Transverse colon (tissue), 4 donors: ENCODE data around the gene CHRNE. TPM values are rescaled to one million over a fixed set of nuclear protein-coding genes. Genes with fewer than 3 reads are reported as not detected.
A peak's percentile ranks its signal among the peaks of the same experiment; 100 is the strongest.

Experiments
- DNase-seq: peaks from one replicate; pipeline ENCODE4 v3.0.0-alpha.2; 2019
- H3K27ac ChIP-seq, 4 donors: fragments of 200-600 bp; sonication (generic); 2 replicates each; pipeline ENCODE4 v1.5.1; 2016 to 2018; ENCODE audit warnings: inconsistent platforms in 4 of 4
- H3K27me3 ChIP-seq: fragments of 200-600 bp; sonication (generic); 2 replicates; pipeline ENCODE4 v1.5.1; 2017; ENCODE audit warnings: inconsistent platforms
- H3K36me3 ChIP-seq, 4 donors: fragments of 200-600 bp; sonication (generic); 2 replicates each; pipeline ENCODE4 v1.5.1; 2017 to 2019; ENCODE audit warnings: inconsistent platforms in 4 of 4
- H3K4me1 ChIP-seq, 4 donors: fragments of 200-600 bp; sonication (generic); 2 replicates each; pipeline ENCODE4 v1.5.1; 2017 to 2020; ENCODE audit warnings: inconsistent platforms in 4 of 4
- H3K4me3 ChIP-seq, 4 donors: fragments of 200-600 bp; sonication (generic); 1 replicate in 1 of 4; 2 replicates in 3 of 4; pipeline versions ENCODE4 v1.5.1 to v1.6.1; 2017 to 2019; ENCODE audit warnings: inconsistent platforms in 4 of 4
- H3K9me3 ChIP-seq, 2 donors: fragments of 200-600 bp; sonication (generic); 2 replicates each; pipeline ENCODE4 v1.5.1; 2017 to 2019; ENCODE audit warnings: inconsistent platforms in 2 of 2
- CTCF ChIP-seq, 5 experiments: fragments of 200-600 bp in 3 of 5; fragments of 450-650 bp in 2 of 5; sonication (generic) in 3 of 5; IDR thresholded peaks; 1 replicate in 2 of 5; 2 replicates in 3 of 5; pipeline ENCODE4 v1.5.1; 2016 to 2017; ENCODE audit warnings: antibody characterized with exemption in 5 of 5, inconsistent platforms in 3 of 5, mild to moderate bottlenecking in 2 of 5, moderate library complexity in 1 of 5
- EP300 ChIP-seq: sonication (generic); formaldehyde crosslinking; IDR thresholded peaks from one replicate; pipeline ENCODE4 v1.6.1; 2017; ENCODE audit warnings: antibody characterized with exemption, low read depth
- POLR2A ChIP-seq: fragments of 450-650 bp; IDR thresholded peaks from one replicate; pipeline ENCODE4 v1.6.1; 2016; ENCODE audit warnings: antibody characterized with exemption, mild to moderate bottlenecking, moderate library complexity
- POLR2AphosphoS5 ChIP-seq, 3 donors: sonication (generic); formaldehyde crosslinking; IDR thresholded peaks; one replicate each; pipeline ENCODE4 v1.6.1; 2016; ENCODE audit warnings: antibody characterized with exemption in 3 of 3
- WGBS, 2 donors: methylation state at CpG; one replicate each; pipeline ENCODE4 v1.1.5; 2018; ENCODE audit warnings: low coverage in 1 of 2; 5-methylcytosine and 5-hydroxymethylcytosine counted together
- in situ Hi-C, 4 donors: fragments of 200-750 bp; cut with MboI; loops; one replicate each; pipeline versions ENCODE4 v1.15.0 to v1.15.1; 2017; ENCODE audit warnings: low sequenced_read_pairs in 3 of 4, low pct_ligation_motif_present in 1 of 4, low pct_unique_long_range_greater_than_20kb in 1 of 4
- intact Hi-C: fragments of 100-400 bp; cut with DNase I; formaldehyde crosslinking; loops from one replicate; pipeline ENCODE4 v1.15.1; 2023; ENCODE audit warnings: low total_unique reads
- total RNA-seq, 4 donors: library from RNA; depleted of rRNA; stranded (reverse); fragments of >200 nt; gene quantifications; one replicate each; pipeline ENCODE4 v1.1.0, GENCODE V29; 2016

Gene CHRNE
- total RNA-seq, 4 donors from 2014 or later = 0.32 TPM; not detected in 3

DNA sequence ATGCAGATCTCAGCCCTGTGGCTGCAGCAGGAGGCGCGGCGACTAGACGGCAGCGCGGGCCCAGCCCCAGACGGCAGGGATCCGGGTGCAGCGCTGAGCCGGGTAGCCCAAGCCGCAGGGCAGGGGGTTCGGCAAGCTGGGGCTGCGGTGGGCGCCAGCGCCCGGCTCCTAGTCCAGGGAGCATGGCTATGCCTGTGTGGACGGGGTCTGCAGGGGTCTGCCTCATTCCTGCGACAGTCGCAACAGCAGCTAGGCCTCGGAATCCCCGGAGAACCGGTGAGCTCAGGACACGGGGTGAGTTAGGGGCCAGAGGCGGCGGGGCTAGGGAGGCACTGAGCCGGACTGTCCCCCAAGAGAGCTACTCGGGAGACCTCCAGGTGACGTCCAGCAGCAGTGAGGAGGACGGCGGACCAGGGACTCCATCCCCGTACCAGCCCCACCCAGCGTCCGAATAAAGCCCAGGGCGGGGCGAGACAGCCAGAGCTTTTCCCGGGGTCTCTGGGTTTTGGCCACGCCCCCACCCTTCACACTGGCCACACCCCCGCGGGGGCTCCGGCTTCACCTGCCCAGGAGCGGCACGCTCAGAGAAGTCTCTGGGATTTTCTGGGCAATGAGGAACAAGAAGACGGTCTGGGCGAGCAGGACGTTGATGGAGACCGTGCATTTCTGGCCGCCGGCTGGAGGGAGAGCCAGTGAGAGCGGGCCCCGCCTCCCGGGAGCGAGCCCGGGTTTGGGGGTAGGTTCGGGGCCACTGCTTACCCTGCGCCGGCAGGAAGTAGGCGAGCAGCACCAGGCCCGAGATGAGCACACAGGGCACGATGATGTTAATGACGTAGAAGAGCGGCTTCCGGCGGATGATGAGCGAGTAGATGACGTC, 2.4 kb downstream of the CHRNE start:
- peak overlapping the region in 1 of 4 donors; percentile 8 for H3K27ac ChIP-seq
- H3K4me1 ChIP-seq = peaks cover 0 to 39% (median 24%) of the 10 kb centered on the region in 4 donors
- intact Hi-C loops (no loop called here), in situ Hi-C loops (loop anchor here in 2 of 4 donors (25.0 kb wide), 1 partner anchor 162 kb away; no protein-coding TSS in a partner anchor)
- peak overlapping the region in 2 of 4 donors; percentile 37 to 55 for H3K4me3 ChIP-seq
- H3K9me3 ChIP-seq = no peaks in the 10 kb centered on the region
- peaks cover 0 to 5% (median 0%) of the 10 kb centered on the region in 4 donors for H3K36me3 ChIP-seq
- no peak for TF ChIP-seq EP300
- no peak for TF ChIP-seq CTCF (IDR thresholded peaks at IDR 0.05)
- no peak for TF ChIP-seq POLR2AphosphoS5 (IDR thresholded peaks at IDR 0.05)
- TF ChIP-seq POLR2A = no peak
- WGBS, 2 donors = 40% methylated on average over 53 of the region's 65 CpGs; no CpG with 5 or more reads in 1 of the 2 donors
- peak; percentile 56 for DNase-seq
- H3K27me3 ChIP-seq = peaks cover 15% of the 10 kb centered on the region

- no peak for TF ChIP-seq CTCF (IDR thresholded peaks at IDR 0.05)
- TF ChIP-seq POLR2AphosphoS5 (IDR thresholded peaks at IDR 0.05) = peak; percentile 12 to 44 (median 34)
- TF ChIP-seq POLR2A = peak; percentile 13
- TF ChIP-seq EP300 = no peak
- peaks cover 0 to 39% (median 24%) of the 10 kb centered on the region in 4 donors for H3K4me1 ChIP-seq
- peaks cover 0 to 13% (median 4%) of the 10 kb centered on the region in 4 donors for H3K36me3 ChIP-seq
- 0 to 9% methylated on average over 4 to 60 of the region's 60 CpGs for WGBS, 2 donors
- intact Hi-C loops = loop anchor here (10.0 kb wide), 1 partner anchor 165 kb away; the partner anchor contains the start of genes CXCL16, MED11 and ZMYND15
- in situ Hi-C loops = loop anchor here (25.0 kb wide), 2 partner anchors 112 to 163 kb away; partner anchors contain the start of genes GLTPD2 (in 2 of the 4), PSMB6 (in 2 of the 4) and VMO1 (in 2 of the 4)
- H3K27ac ChIP-seq = peak within 1 kb of the TSS in 3 of 4 donors; percentile 8 to 18 (median 11)
- peak; percentile 90 for DNase-seq
- peaks cover 15% of the 10 kb centered on the region for H3K27me3 ChIP-seq
- H3K9me3 ChIP-seq = no peaks in the 10 kb centered on the region
- peak within 1 kb of the TSS; percentile 19 to 55 (median 34) for H3K4me3 ChIP-seq
Measured at GRCh38 chr17:4899341-4900230, 3.3 kb downstream of the CHRNE start, which contains the start of gene C17orf107. TSS of gene C17orf107 (plus strand) at chr17:4899536. CDS start at chr17:4899763, 227 bp downstream.

DNA sequence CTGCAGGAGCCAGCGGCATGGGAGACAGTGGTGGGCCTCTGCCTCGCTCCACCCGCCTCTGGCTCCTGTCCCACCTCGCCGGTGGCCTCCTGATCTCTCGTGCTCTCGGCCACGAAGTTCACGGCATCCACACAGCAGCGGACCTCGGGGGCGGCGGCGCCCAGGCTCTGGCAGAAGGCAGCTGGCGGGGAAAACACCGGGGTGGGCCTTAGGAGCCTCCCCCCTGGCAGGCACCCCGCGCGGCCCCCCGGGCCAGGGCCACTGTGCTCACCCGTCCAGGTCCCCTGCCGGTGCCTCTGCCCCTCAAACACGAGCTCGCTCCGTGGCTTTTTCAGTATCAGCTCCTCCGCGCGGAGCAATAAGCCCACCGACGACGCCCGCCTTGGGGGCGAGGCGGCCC, 4.0 kb downstream of the CHRNE start:
- intact Hi-C loops = loop anchor here (10.0 kb wide), 1 partner anchor 164 kb away; the partner anchor contains the start of genes CXCL16, MED11 and ZMYND15
- H3K27me3 ChIP-seq = peaks cover 15% of the 10 kb centered on the region
- H3K4me3 ChIP-seq = peak overlapping the region; percentile 19 to 55 (median 34)
- no peak for DNase-seq
- peaks cover 0 to 19% (median 7%) of the 10 kb centered on the region in 4 donors for H3K36me3 ChIP-seq
- TF ChIP-seq POLR2AphosphoS5 (IDR thresholded peaks at IDR 0.05) = no peak
- no peak for TF ChIP-seq CTCF (IDR thresholded peaks at IDR 0.05)
- TF ChIP-seq EP300 = no peak
- TF ChIP-seq POLR2A = no peak
- peak overlapping the region in 3 of 4 donors; percentile 6 to 18 (median 11) for H3K27ac ChIP-seq
- H3K4me1 ChIP-seq = peaks cover 0 to 39% (median 24%) of the 10 kb centered on the region in 4 donors
- H3K9me3 ChIP-seq = no peaks in the 10 kb centered on the region
- WGBS, 2 donors = 4% methylated on average over 12 of the region's 34 CpGs; no CpG with 5 or more reads in 1 of the 2 donors
- in situ Hi-C loops = loop anchor here in 2 of 4 donors (25.0 kb wide), 1 partner anchor 112 kb away; the partner anchor contains the start of genes GLTPD2 (in 2 of the 2), PSMB6 (in 2 of the 2) and VMO1 (in 2 of the 2)
